Activated CD8-positive, alpha-beta memory T cell treated with anti-CD3 and anti-CD28 coated beads, Interleukin-2, amount 50 U/mL, for 4 hours (primary cell): Measurements from ENCODE around the gene CARNS1.

ENCODE experiments used
- DNase-seq: peaks from one replicate; pipeline ENCODE4 v3.0.0-alpha.2; 2020

The CARNS1 gene

GRCh38 chr11:67415501-67416304 lies at the start of gene CARNS1:
TSS of gene CARNS1 (plus strand) at chr11:67415678. CDS start at chr11:67416200, 522 bp downstream.
- DNase-seq: no peak

- DNase-seq: no peak
Observed at GRCh38 chr11:67365736-67366444, 49.6 kb upstream of the CARNS1 start.

GRCh38 chr11:67366546-67366945 lies 48.9 kb upstream of the CARNS1 start:
- no peak for DNase-seq

GRCh38 chr11:67366961-67367760 lies 48.3 kb upstream of the CARNS1 start:
- DNase-seq: no peak

- DNase-seq: no peak
Observed at GRCh38 chr11:67367761-67368227, 47.7 kb upstream of the CARNS1 start.

GRCh38 chr11:67368621-67369020 lies 46.9 kb upstream of the CARNS1 start:
- DNase-seq: no peak

GRCh38 chr11:67369275-67369674 lies 46.2 kb upstream of the CARNS1 start:
- no peak for DNase-seq

GRCh38 chr11:67369801-67370284 lies 45.6 kb upstream of the CARNS1 start:
- no peak for DNase-seq

GRCh38 chr11:67370351-67371076 lies 45.0 kb upstream of the CARNS1 start:
- DNase-seq: no peak

- DNase-seq: no peak
Observed at GRCh38 chr11:67371189-67371910, 44.1 kb upstream of the CARNS1 start.

GRCh38 chr11:67371911-67372320 lies 43.6 kb upstream of the CARNS1 start:
- DNase-seq: no peak

- no peak for DNase-seq
Observed at GRCh38 chr11:67372321-67372992, 43.0 kb upstream of the CARNS1 start.

- DNase-seq: no peak
Observed at GRCh38 chr11:67372993-67373647, 42.4 kb upstream of the CARNS1 start, which contains the start of gene CLCF1. TSS of gene CLCF1 (minus strand) at chr11:67373598. CDS start at chr11:67373539, 59 bp downstream.

GRCh38 chr11:67373648-67374570 lies 41.6 kb upstream of the CARNS1 start:
- peak; percentile 78 for DNase-seq

- no peak for DNase-seq
Observed at GRCh38 chr11:67374571-67375281, 40.8 kb upstream of the CARNS1 start.

GRCh38 chr11:67375320-67376055 lies 40.0 kb upstream of the CARNS1 start:
- no peak for DNase-seq

GRCh38 chr11:67376063-67376820 lies 39.2 kb upstream of the CARNS1 start:
- no peak for DNase-seq
